Ishikawa (cell line): ENCODE results near the gene MAGEA9.

ENCODE experiments used
- CEBPB ChIP-seq: IDR thresholded peaks from 2 replicates; pipeline ENCODE4 v1.6.1; 2012
- CREB1 ChIP-seq: IDR thresholded peaks from 2 replicates; pipeline ENCODE4 v1.6.1; 2012; ENCODE audit warnings: low read depth
- EGR1 ChIP-seq: IDR thresholded peaks from 2 replicates; pipeline ENCODE4 v1.6.1; 2012
- EP300 ChIP-seq: IDR thresholded peaks from 2 replicates; pipeline ENCODE4 v1.6.1; 2012; ENCODE audit warnings: borderline replicate concordance
- FOXM1 ChIP-seq: IDR thresholded peaks from 2 replicates; pipeline ENCODE4 v1.6.1; 2012; ENCODE audit warnings: low read depth, borderline replicate concordance
- NFIC ChIP-seq: IDR thresholded peaks from 2 replicates; pipeline ENCODE4 v1.6.1; 2012
- RAD21 ChIP-seq: IDR thresholded peaks from 2 replicates; pipeline ENCODE4 v1.6.1; 2012; ENCODE audit warnings: low read depth
- TAF1 ChIP-seq: IDR thresholded peaks from 2 replicates; pipeline ENCODE4 v1.6.1; 2012; ENCODE audit warnings: low read depth, mild to moderate bottlenecking
- TCF12 ChIP-seq: IDR thresholded peaks from 2 replicates; pipeline ENCODE4 v1.6.1; 2012; ENCODE audit warnings: low read depth
- TEAD4 ChIP-seq: IDR thresholded peaks from 2 replicates; pipeline ENCODE4 v1.6.1; 2012
- YY1 ChIP-seq: IDR thresholded peaks from 2 replicates; pipeline ENCODE4 v1.6.1; 2012; ENCODE audit warnings: low read depth
- ZBTB7A ChIP-seq: IDR thresholded peaks from 2 replicates; pipeline ENCODE4 v1.6.1; 2012; ENCODE audit warnings: low read depth
- TF ChIP-seq, protein P1 (sequence below): IDR thresholded peaks from 2 replicates; pipeline ENCODE4 v1.6.1; 2012; ENCODE audit warnings: low read depth, mild to moderate bottlenecking
- TF ChIP-seq, protein P2 (sequence below): IDR thresholded peaks from 2 replicates; pipeline ENCODE4 v1.6.1; 2012
- TF ChIP-seq, protein P3 (sequence below): IDR thresholded peaks from 2 replicates; pipeline ENCODE4 v1.6.1; 2012

Gene MAGEA9

DNA sequence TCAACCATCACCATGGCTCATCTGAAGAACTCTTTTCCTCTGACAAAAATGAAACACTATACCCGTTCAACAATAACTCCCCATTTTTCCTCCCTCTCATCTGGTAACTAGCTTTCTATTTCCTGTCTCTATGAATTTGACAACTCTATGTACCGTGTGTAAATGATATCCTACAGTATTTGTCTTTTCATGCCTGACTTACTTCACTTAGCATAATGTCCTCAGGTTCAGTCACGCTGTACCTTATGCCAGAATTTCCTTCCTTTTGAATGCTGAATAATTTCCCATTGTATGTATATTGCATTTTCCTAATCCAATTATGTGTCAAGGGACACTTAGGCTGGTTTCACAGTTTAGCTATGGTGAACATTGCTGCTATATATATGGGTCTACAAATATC lies 18.2 kb downstream of the MAGEA9 start:
- TF ChIP-seq, protein P1, sequence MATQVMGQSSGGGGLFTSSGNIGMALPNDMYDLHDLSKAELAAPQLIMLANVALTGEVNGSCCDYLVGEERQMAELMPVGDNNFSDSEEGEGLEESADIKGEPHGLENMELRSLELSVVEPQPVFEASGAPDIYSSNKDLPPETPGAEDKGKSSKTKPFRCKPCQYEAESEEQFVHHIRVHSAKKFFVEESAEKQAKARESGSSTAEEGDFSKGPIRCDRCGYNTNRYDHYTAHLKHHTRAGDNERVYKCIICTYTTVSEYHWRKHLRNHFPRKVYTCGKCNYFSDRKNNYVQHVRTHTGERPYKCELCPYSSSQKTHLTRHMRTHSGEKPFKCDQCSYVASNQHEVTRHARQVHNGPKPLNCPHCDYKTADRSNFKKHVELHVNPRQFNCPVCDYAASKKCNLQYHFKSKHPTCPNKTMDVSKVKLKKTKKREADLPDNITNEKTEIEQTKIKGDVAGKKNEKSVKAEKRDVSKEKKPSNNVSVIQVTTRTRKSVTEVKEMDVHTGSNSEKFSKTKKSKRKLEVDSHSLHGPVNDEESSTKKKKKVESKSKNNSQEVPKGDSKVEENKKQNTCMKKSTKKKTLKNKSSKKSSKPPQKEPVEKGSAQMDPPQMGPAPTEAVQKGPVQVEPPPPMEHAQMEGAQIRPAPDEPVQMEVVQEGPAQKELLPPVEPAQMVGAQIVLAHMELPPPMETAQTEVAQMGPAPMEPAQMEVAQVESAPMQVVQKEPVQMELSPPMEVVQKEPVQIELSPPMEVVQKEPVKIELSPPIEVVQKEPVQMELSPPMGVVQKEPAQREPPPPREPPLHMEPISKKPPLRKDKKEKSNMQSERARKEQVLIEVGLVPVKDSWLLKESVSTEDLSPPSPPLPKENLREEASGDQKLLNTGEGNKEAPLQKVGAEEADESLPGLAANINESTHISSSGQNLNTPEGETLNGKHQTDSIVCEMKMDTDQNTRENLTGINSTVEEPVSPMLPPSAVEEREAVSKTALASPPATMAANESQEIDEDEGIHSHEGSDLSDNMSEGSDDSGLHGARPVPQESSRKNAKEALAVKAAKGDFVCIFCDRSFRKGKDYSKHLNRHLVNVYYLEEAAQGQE, result no peak
- no peak for TF ChIP-seq NFIC
- no peak for TF ChIP-seq TCF12
- TF ChIP-seq TAF1, result no peak

DNA sequence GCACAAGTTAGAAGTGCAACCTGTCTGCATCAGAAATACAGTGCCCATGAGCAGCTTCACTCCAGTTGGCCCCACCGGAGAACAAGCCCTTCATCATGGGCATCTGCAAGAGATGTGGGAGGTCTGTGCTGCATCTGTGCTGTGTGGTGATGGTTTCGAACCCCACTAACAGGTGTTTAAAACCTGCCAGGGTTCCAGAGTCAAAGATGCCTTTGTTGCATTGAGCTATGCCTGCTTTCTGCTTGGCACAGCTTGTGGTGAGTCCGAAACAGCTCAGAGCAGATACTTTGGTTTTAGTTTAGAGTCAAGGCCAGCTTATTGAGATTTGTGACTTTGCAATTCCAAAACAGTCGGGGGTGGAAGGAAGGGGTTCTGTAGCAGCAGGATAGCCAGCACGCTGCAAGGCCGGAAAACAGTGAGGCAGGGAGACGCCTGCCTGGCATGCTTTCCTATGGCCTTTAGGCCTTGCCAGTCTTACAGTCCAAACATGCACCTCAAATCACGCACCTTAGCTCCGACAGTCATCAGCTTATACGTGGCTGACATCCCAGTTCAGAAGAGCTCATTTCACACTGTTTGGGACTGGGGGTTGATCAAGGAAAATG lies 21.8 kb downstream of the MAGEA9 start:
- no peak for TF ChIP-seq CEBPB
- TF ChIP-seq CREB1, result no peak
- no peak for TF ChIP-seq YY1
- no peak for TF ChIP-seq NFIC
- no peak for TF ChIP-seq TAF1
- no peak for TF ChIP-seq TEAD4
- TF ChIP-seq, protein P2, sequence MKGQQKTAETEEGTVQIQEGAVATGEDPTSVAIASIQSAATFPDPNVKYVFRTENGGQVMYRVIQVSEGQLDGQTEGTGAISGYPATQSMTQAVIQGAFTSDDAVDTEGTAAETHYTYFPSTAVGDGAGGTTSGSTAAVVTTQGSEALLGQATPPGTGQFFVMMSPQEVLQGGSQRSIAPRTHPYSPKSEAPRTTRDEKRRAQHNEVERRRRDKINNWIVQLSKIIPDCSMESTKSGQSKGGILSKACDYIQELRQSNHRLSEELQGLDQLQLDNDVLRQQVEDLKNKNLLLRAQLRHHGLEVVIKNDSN, result no peak
- TF ChIP-seq FOXM1, result no peak
- TF ChIP-seq, protein P3, sequence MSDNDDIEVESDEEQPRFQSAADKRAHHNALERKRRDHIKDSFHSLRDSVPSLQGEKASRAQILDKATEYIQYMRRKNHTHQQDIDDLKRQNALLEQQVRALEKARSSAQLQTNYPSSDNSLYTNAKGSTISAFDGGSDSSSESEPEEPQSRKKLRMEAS, result no peak
- TF ChIP-seq TCF12, result no peak
- TF ChIP-seq RAD21, result no peak

DNA sequence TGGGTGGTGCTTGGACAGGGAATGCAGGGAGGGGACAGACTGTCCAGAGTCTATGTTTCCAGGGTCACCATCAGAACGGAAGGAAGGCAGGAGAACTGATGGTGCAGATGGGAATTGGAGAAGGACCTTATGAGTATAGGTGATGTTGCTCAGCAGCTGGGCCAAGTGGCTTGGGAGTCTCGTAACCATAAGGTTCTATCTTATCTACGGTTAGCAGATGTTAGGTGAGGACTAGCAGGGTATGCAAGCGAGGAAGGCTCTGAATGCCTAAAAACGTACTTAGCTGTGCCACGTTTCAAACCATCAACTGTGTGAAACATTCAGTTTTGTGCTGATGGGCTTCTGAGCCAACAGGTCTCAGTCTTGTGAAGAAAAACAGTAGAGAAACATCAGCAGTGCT lies 22.4 kb downstream of the MAGEA9 start:
- TF ChIP-seq TAF1 (no peak), ZBTB7A (no peak), CEBPB (no peak), EP300 (no peak), TEAD4 (no peak), FOXM1 (no peak)
- TF ChIP-seq, protein P3, result no peak
- TF ChIP-seq, protein P2, result no peak

DNA sequence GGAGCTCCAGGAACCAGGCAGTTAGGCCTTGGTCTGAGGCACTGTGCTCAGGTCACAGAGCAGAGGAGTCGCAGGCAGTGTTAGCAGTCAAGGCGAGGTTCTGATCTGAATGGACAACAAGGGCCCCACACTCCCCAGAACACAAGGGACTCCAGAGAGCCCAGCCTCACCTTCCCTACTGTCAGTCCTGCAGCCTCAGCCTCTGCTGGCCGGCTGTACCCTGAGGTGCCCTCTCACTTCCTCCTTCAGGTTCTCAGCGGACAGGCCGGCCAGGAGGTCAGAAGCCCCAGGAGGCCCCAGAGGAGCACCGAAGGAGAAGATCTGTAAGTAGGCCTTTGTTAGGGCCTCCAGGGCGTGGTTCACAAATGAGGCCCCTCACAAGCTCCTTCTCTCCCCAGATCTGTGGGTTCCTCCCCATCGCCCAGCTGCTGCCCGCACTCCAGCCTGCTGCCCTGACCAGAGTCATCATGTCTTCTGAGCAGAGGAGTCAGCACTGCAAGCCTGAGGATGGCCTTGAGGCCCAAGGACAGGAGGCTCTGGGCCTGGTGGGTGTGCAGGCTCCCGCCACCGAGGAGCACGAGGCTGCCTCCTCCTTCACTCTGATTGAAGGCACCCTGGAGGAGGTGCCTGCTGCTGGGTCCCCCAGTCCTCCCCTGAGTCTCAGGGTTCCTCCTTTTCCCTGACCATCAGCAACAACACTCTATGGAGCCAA lies 26.2 kb downstream of the MAGEA9 start:
- TF ChIP-seq CREB1, result no peak
- TF ChIP-seq EP300, result no peak
- TF ChIP-seq YY1, result no peak
- TF ChIP-seq EGR1, result no peak
- no peak for TF ChIP-seq ZBTB7A
- TF ChIP-seq TAF1, result no peak
- no peak for TF ChIP-seq FOXM1
- TF ChIP-seq, protein P2, result no peak
- TF ChIP-seq CEBPB, result no peak

DNA sequence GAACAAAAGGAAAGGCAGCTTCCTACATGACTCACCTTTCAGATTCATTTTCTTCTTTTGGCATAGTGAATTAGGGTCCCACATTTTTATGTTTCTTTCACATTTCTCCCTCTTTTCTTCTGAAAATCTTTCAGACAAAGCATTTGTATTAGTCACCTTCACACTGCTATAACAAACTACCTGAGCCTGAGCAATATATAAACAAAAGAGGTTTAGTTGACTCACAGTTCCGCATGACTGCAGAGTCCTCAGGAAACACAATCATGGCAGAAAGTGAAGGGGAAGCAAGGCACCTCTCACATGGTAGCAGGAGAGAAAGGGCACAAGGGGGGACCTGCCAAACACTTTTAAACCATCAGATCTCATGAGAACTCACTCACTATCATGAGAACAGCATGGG lies 36.9 kb downstream of the MAGEA9 start:
- TF ChIP-seq, protein P1, result no peak
- TF ChIP-seq NFIC, result no peak
- TF ChIP-seq FOXM1, result no peak
- no peak for TF ChIP-seq RAD21
- no peak for TF ChIP-seq EP300
- TF ChIP-seq TAF1, result no peak
- no peak for TF ChIP-seq TEAD4
- TF ChIP-seq, protein P2, result no peak
- no peak for TF ChIP-seq EGR1
- no peak for TF ChIP-seq ZBTB7A
- TF ChIP-seq CEBPB, result no peak
- no peak for TF ChIP-seq TCF12
- TF ChIP-seq CREB1, result no peak
- no peak for TF ChIP-seq YY1
- TF ChIP-seq, protein P3, result no peak
